Esophagus squamous epithelium (tissue), 4 donors: ENCODE measurements around the gene NOL9.

ENCODE experiments used
- CTCF ChIP-seq, 6 experiments: fragments of 450-650 bp in 4 of 6; fragments of 200-600 bp in 2 of 6; sonication (generic) in 2 of 6; IDR thresholded peaks; one replicate each; pipeline ENCODE4 v1.5.1; 2016 to 2019; ENCODE audit warnings: antibody characterized with exemption in 6 of 6, mild to moderate bottlenecking in 4 of 6, moderate library complexity in 4 of 6
- POLR2A ChIP-seq, 4 donors: fragments of 450-650 bp; IDR thresholded peaks; one replicate each; pipeline ENCODE4 v1.6.1; 2017; ENCODE audit warnings: antibody characterized with exemption in 4 of 4, mild to moderate bottlenecking in 4 of 4, moderate library complexity in 3 of 4

- no peak for TF ChIP-seq CTCF (IDR thresholded peaks at IDR 0.05)
- TF ChIP-seq POLR2A (IDR thresholded peaks at IDR 0.05), result no peak
These were observed 35.7 kb upstream of the NOL9 start for GRCh38 chr1:6590046-6590445.
